ENCODE measurements around the gene PRDX1. TPM values are rescaled to one million over a fixed set of nuclear protein-coding genes. Genes with fewer than 3 reads are reported as not detected.
"Not testable (repeated sequence)": the region's sequence is repeated elsewhere in the genome, so short reads cannot be mapped to it uniquely, and the experiment has no call there.

The PRDX1 gene
- total RNA-seq, 1 donor from 2014 or later = 1,754 TPM

GRCh38 chr1:45490121-45490625 lies 31.5 kb downstream of the PRDX1 start:
- no peak overlapping the region for H3K27ac Mint-ChIP-seq (ENCODE audit: unreplicated experiment)
- no peak for DNase-seq
- peaks cover 3% of the 10 kb centered on the region for H3K27me3 Mint-ChIP-seq (ENCODE audit: unreplicated experiment)
- no peaks in the 10 kb centered on the region for H3K4me1 Mint-ChIP-seq (ENCODE audit: low read depth, unreplicated experiment)
- TF ChIP-seq CTCF (IDR thresholded peaks at IDR 0.05; ENCODE audit: partially characterized antibody, unreplicated experiment) = no peak
- H3K9me3 Mint-ChIP-seq (ENCODE audit: unreplicated experiment) = peaks cover 2% of the 10 kb centered on the region
- no peak overlapping the region for H3K4me3 Mint-ChIP-seq (ENCODE audit: unreplicated experiment)
- no peaks in the 10 kb centered on the region for H3K36me3 Mint-ChIP-seq (ENCODE audit: unreplicated experiment)

GRCh38 chr1:45489379-45489778 lies 32.3 kb downstream of the PRDX1 start:
- not testable (repeated sequence) for H3K4me1 Mint-ChIP-seq (ENCODE audit: low read depth, unreplicated experiment); H3K36me3 Mint-ChIP-seq (ENCODE audit: unreplicated experiment)
- peak overlapping the region; percentile 22 for H3K4me3 Mint-ChIP-seq (ENCODE audit: unreplicated experiment)

GRCh38 chr1:45488666-45489377 lies 32.9 kb downstream of the PRDX1 start:
- Mint-ChIP-seq H3K36me3 (ENCODE audit: unreplicated experiment) (no peaks in the 10 kb centered on the region), H3K27ac (ENCODE audit: unreplicated experiment) (no peak overlapping the region), H3K4me1 (ENCODE audit: low read depth, unreplicated experiment) (no peaks in the 10 kb centered on the region), H3K4me3 (ENCODE audit: unreplicated experiment) (peak overlapping the region; percentile 22), H3K27me3 (ENCODE audit: unreplicated experiment) (peaks cover 3% of the 10 kb centered on the region), H3K9me3 (ENCODE audit: unreplicated experiment) (peaks cover 2% of the 10 kb centered on the region)
- no peak for TF ChIP-seq CTCF (IDR thresholded peaks at IDR 0.05; ENCODE audit: partially characterized antibody, unreplicated experiment)
- DNase-seq = no peak

More at GRCh38 chr1:45489379-45489778, 32.3 kb downstream of the PRDX1 start:
- H3K27ac Mint-ChIP-seq (ENCODE audit: unreplicated experiment); H3K27me3 Mint-ChIP-seq (ENCODE audit: unreplicated experiment); H3K9me3 Mint-ChIP-seq (ENCODE audit: unreplicated experiment); DNase-seq: not testable (repeated sequence)

GRCh38 chr1:45485949-45486348 lies 35.7 kb downstream of the PRDX1 start:
- DNase-seq = no peak

GRCh38 chr1:45479039-45479748 lies 42.5 kb downstream of the PRDX1 start:
- Mint-ChIP-seq H3K36me3 (ENCODE audit: unreplicated experiment) (no peaks in the 10 kb centered on the region), H3K4me1 (ENCODE audit: low read depth, unreplicated experiment) (no peaks in the 10 kb centered on the region), H3K27me3 (ENCODE audit: unreplicated experiment) (no peaks in the 10 kb centered on the region), H3K27ac (ENCODE audit: unreplicated experiment) (no peak overlapping the region), H3K9me3 (ENCODE audit: unreplicated experiment) (peaks cover 1% of the 10 kb centered on the region), H3K4me3 (ENCODE audit: unreplicated experiment) (no peak overlapping the region)
- TF ChIP-seq CTCF (IDR thresholded peaks at IDR 0.05; ENCODE audit: partially characterized antibody, unreplicated experiment) = no peak
- DNase-seq = no peak

More at GRCh38 chr1:45485949-45486348, 35.7 kb downstream of the PRDX1 start:
- Mint-ChIP-seq H3K36me3 (ENCODE audit: unreplicated experiment) (no peaks in the 10 kb centered on the region), H3K4me1 (ENCODE audit: low read depth, unreplicated experiment) (no peaks in the 10 kb centered on the region), H3K27ac (ENCODE audit: unreplicated experiment) (no peak overlapping the region), H3K4me3 (ENCODE audit: unreplicated experiment) (no peak overlapping the region), H3K9me3 (ENCODE audit: unreplicated experiment) (peaks cover 3% of the 10 kb centered on the region), H3K27me3 (ENCODE audit: unreplicated experiment) (peaks cover 3% of the 10 kb centered on the region)
- no peak for TF ChIP-seq CTCF (IDR thresholded peaks at IDR 0.05; ENCODE audit: partially characterized antibody, unreplicated experiment)

All from glutamatergic neuron (in vitro differentiated cells).